Frontal cortex (tissue), 4 donors: Measurements from ENCODE around the gene PSMA3. TPM values are rescaled to one million over a fixed set of nuclear protein-coding genes. Genes with fewer than 3 reads are reported as not detected.
A peak's percentile ranks its signal among the peaks of the same experiment; 100 is the strongest.

Experiments
- DNase-seq, 2 donors: peaks; one replicate each; pipeline ENCODE4 v3.0.0; 2012; ENCODE audit warnings: low spot score in 2 of 2
- FAIRE-seq: peaks from 2 replicates; lab custom pipeline; 2012; peaks lifted over from hg19 to GRCh38; lab: Jason Lieb, UNC
- total RNA-seq: library from RNA; depleted of rRNA; stranded (reverse); fragments of >200 nt; gene quantifications from one replicate; pipeline ENCODE4 v1.2.3, GENCODE V29; 2014
- donor health status: control.
- donor health status: control.
- donor health status: control.

Gene PSMA3
- 33.8 TPM for total RNA-seq

- peak; percentile 73 for FAIRE-seq
- peak; percentile 65 to 84 for DNase-seq
These were observed at the start of gene PSMA3 for GRCh38 chr14:58244556-58245387. TSS of gene PSMA3 (plus strand) at chr14:58244843. CDS start at chr14:58244921, 78 bp downstream.

- no peak for DNase-seq
- FAIRE-seq = no peak
These were observed 48.4 kb upstream of the PSMA3 start for GRCh38 chr14:58196198-58196597.

- DNase-seq = no peak
- no peak for FAIRE-seq
These were observed 46.6 kb upstream of the PSMA3 start for GRCh38 chr14:58198086-58198485.

- FAIRE-seq = no peak
These were observed 44.7 kb upstream of the PSMA3 start, which contains the start of gene ACTR10 for GRCh38 chr14:58199726-58200479. TSS of gene ACTR10 (plus strand) at chr14:58200149. CDS start at chr14:58200218, 69 bp downstream.

GRCh38 chr14:58200480-58200841 is 44.2 kb upstream of the PSMA3 start:
- FAIRE-seq = no peak
- no peak for DNase-seq

More at GRCh38 chr14:58199726-58200479, 44.7 kb upstream of the PSMA3 start, which contains the start of gene ACTR10:
- DNase-seq = peak; percentile 77 to 80

GRCh38 chr14:58200846-58201245 is 43.8 kb upstream of the PSMA3 start:
- DNase-seq = no peak

GRCh38 chr14:58213176-58213575 is 31.5 kb upstream of the PSMA3 start:
- no peak for DNase-seq
- no peak for FAIRE-seq

More at GRCh38 chr14:58200846-58201245, 43.8 kb upstream of the PSMA3 start:
- FAIRE-seq = no peak

- FAIRE-seq (no peak), DNase-seq (no peak)
These were observed 29.3 kb upstream of the PSMA3 start for GRCh38 chr14:58215191-58215914.

- no peak for DNase-seq
- FAIRE-seq = no peak
These were observed 28.1 kb upstream of the PSMA3 start for GRCh38 chr14:58216544-58216943.

GRCh38 chr14:58227096-58227819 is 17.4 kb upstream of the PSMA3 start:
- DNase-seq (no peak), FAIRE-seq (no peak)

GRCh38 chr14:58238252-58239243 is 6.1 kb upstream of the PSMA3 start:
- no peak for DNase-seq

GRCh38 chr14:58239244-58240195 is 5.1 kb upstream of the PSMA3 start:
- FAIRE-seq (peak; percentile 79), DNase-seq (peak; percentile 15 to 37)

More at GRCh38 chr14:58238252-58239243, 6.1 kb upstream of the PSMA3 start:
- FAIRE-seq = no peak

GRCh38 chr14:58243790-58244555 is 670 bp upstream of the PSMA3 start:
- no peak for FAIRE-seq
- no peak for DNase-seq

GRCh38 chr14:58245562-58245961 is 919 bp downstream of the PSMA3 start:
- DNase-seq (no peak), FAIRE-seq (no peak)

GRCh38 chr14:58249611-58250010 is 5.0 kb downstream of the PSMA3 start:
- DNase-seq (no peak), FAIRE-seq (no peak)

- FAIRE-seq = no peak
These were observed 13.5 kb downstream of the PSMA3 start for GRCh38 chr14:58258156-58258555.

More at GRCh38 chr14:58258156-58258555, 13.5 kb downstream of the PSMA3 start:
- DNase-seq = no peak
